GM12878 (cell line): ENCODE data around the gene LRRC4B. TPM values are rescaled to one million over a fixed set of nuclear protein-coding genes. Genes with fewer than 3 reads are reported as not detected.

ENCODE experiments used
- ATAC-seq: fragments of 200-7000 bp; cut with Tn5 transposase; 3 replicates; pipeline ENCODE4 v1.9.1; 2020; ENCODE audit warnings: mild to moderate bottlenecking, moderate library complexity
- BruUV-seq: library from RNA; stranded (reverse); fragments of 400-500 nt; replicated peaks from 2 replicates; lab custom pipeline; 2021; lab: Mats Ljungman, UMichigan
- CTCF ChIA-PET: fragments of 300-600 bp; sonication (Branson Sonifier 250); formaldehyde crosslinking; extraction: SDS; loops from one replicate; lab custom pipeline; 2021; ENCODE audit warnings: inconsistent platforms; lab: Yijun Ruan, JAX
- POLR2A ChIA-PET: fragments of 350-600 bp; formaldehyde crosslinking; extraction: SDS; loops from one replicate; lab custom pipeline; 2021; ENCODE audit warnings: inconsistent platforms; lab: Charles Lee
- RAD21 ChIA-PET: fragments of 300-600 bp; sonication (Branson Sonifier 250); formaldehyde crosslinking; loops from one replicate; lab custom pipeline; 2023; ENCODE audit warnings: antibody characterized with exemption; ENCODE audit not compliant: unreplicated experiment; lab: Charles Lee
- SMC1A ChIA-PET: fragments of 300-600 bp; sonication (Branson Sonifier 250); formaldehyde crosslinking; loops from one replicate; lab custom pipeline; 2023; ENCODE audit not compliant: unreplicated experiment, uncharacterized antibody; lab: Charles Lee
- DNase-seq: peaks from one replicate; pipeline ENCODE4 v3.0.0-alpha.2; 2011; ENCODE audit warnings: low read depth, low spot score
- FAIRE-seq: peaks from 3 replicates; lab custom pipeline; 2011; peaks lifted over from hg19 to GRCh38; lab: Jason Lieb, UNC
- H2AFZ ChIP-seq: 2 replicates; pipeline ENCODE4 v1.6.0; 2011; ENCODE audit warnings: low read depth, low read length, control low read depth; ENCODE audit not compliant: control insufficient read depth
- H3K27ac ChIP-seq: 2 replicates; pipeline ENCODE4 v1.5.1; 2011; ENCODE audit warnings: control low read depth; ENCODE audit not compliant: control insufficient read depth, insufficient read depth
- H3K27me3 ChIP-seq, 2 experiments: replicated peaks in 1 of 2; 2 replicates each; pipeline versions ENCODE4 v1.6.0 to v1.6.1; 2011; ENCODE audit warnings: low read length in 1 of 2; ENCODE audit not compliant: control insufficient read depth in 2 of 2, insufficient read depth in 2 of 2
- H3K36me3 ChIP-seq, 2 experiments: 2 replicates each; pipeline ENCODE4 v1.5.1; 2011; ENCODE audit warnings: low read length in 1 of 2; ENCODE audit not compliant: control insufficient read depth in 2 of 2, insufficient read depth in 2 of 2
- H3K4me1 ChIP-seq: 2 replicates; pipeline ENCODE4 v1.6.1; 2011; ENCODE audit warnings: mild to moderate bottlenecking, low read length, moderate library complexity, mixed read lengths; ENCODE audit not compliant: control insufficient read depth, insufficient read depth
- H3K4me2 ChIP-seq: 2 replicates; pipeline ENCODE4 v1.6.0; 2011; ENCODE audit warnings: control low read depth; ENCODE audit not compliant: control insufficient read depth, insufficient read depth
- H3K4me3 ChIP-seq: fragments of 200-600 bp; sonication (generic); 2 replicates; pipeline ENCODE4 v1.5.1; 2016
- H3K79me2 ChIP-seq: 2 replicates; pipeline ENCODE4 v1.6.0; 2011; ENCODE audit warnings: low read length; ENCODE audit not compliant: control insufficient read depth, insufficient read depth
- H3K9ac ChIP-seq: 2 replicates; pipeline ENCODE4 v1.8.0; 2011; ENCODE audit warnings: low read length, control low read depth, mixed read lengths; ENCODE audit not compliant: control insufficient read depth, insufficient read depth
- H3K9me3 ChIP-seq: replicated peaks from 3 replicates; pipeline ENCODE4 v1.5.1; 2011; ENCODE audit warnings: mild to moderate bottlenecking, low read length; ENCODE audit not compliant: control insufficient read depth, insufficient read depth
- H4K20me1 ChIP-seq: 2 replicates; pipeline ENCODE4 v1.6.0; 2011; ENCODE audit not compliant: control insufficient read depth, insufficient read depth
- IKZF2 ChIP-seq, 2 experiments: fragments of 450-650 bp; IDR thresholded peaks; 2 replicates each; pipeline ENCODE4 v1.6.1; 2017; ENCODE audit warnings: mild to moderate bottlenecking in 2 of 2, moderate library complexity in 2 of 2
- MYC ChIP-seq: IDR thresholded peaks from 2 replicates; pipeline ENCODE4 v1.6.1; 2011; ENCODE audit warnings: mild to moderate bottlenecking, low read length, moderate library complexity, inconsistent platforms; ENCODE audit not compliant: insufficient read depth, insufficient replicate concordance, insufficient read length, severe bottlenecking
- NR2C1 ChIP-seq: fragments of 450-650 bp; IDR thresholded peaks from 2 replicates; pipeline ENCODE4 v1.6.1; 2017; ENCODE audit warnings: antibody characterized with exemption, mild to moderate bottlenecking, moderate library complexity
- RAD21 ChIP-seq: IDR thresholded peaks from 2 replicates; pipeline ENCODE4 v1.6.1; 2011; ENCODE audit warnings: mild to moderate bottlenecking, low read depth, low read length, moderate library complexity; ENCODE audit not compliant: insufficient read depth
- SPI1 ChIP-seq: IDR thresholded peaks from 2 replicates; pipeline ENCODE4 v1.6.1; 2011; ENCODE audit warnings: low read depth, mild to moderate bottlenecking, low read length, moderate library complexity, borderline replicate concordance; ENCODE audit not compliant: insufficient read depth
- SUPT20H ChIP-seq: IDR thresholded peaks from 2 replicates; pipeline ENCODE4 v1.6.1; 2011; ENCODE audit warnings: low read depth, mild to moderate bottlenecking, low read length, moderate library complexity, borderline replicate concordance; ENCODE audit not compliant: control insufficient read depth
- whole genome bisulfite sequencing: methylation state at CpG from one replicate; pipeline ENCODE4 v1.1.6; 2016; ENCODE audit warnings: low lambda C conversion rate; ENCODE audit not compliant: insufficient replicate concordance, insufficient coverage; ENCODE audit errors: missing lambda C conversion rate; 5-methylcytosine and 5-hydroxymethylcytosine counted together
- in situ Hi-C: fragments of 300-500 bp; cut with MboI; formaldehyde crosslinking; loops from 9 replicates; pipeline ENCODE4 v1.14.3; 2018; ENCODE audit warnings: mixed read lengths
- intact Hi-C: fragments of 100-400 bp; cut with micrococcal nuclease; formaldehyde crosslinking; loops from one replicate; pipeline ENCODE4 v1.14.2; 2022; ENCODE audit not compliant: unreplicated experiment
- polyA plus RNA-seq, 11 experiments: library from polyadenylated mRNA; depleted of rRNA in 4 of 11; unstranded in 6 of 11; stranded (reverse) in 5 of 11; fragments of >200 nt; fragmentation: Nextera tagmentation in 4 of 11; fragmentation: Illumina TruSeq in 1 of 11; extraction: Ambion mirVana in 4 of 11; extraction: Trizol in 1 of 11; gene quantifications; 1 replicate in 1 of 11; 2 replicates in 10 of 11; pipeline versions ENCODE4 v1.2.1 to v1.2.3, GENCODE V29; 2011 to 2016; ENCODE audit warnings: inconsistent platforms in 2 of 11, missing spikeins in 2 of 11, low read depth in 1 of 11
- total RNA-seq, 4 experiments: library from RNA; depleted of rRNA in 3 of 4; stranded (reverse); fragments of >200 nt in 3 of 4; fragmentation: Illumina TruSeq in 1 of 4; extraction: Trizol in 1 of 4; gene quantifications; 2 replicates each; pipeline versions ENCODE4 v1.2.1 to v1.2.3, GENCODE V29; 2013 to 2021
- TF ChIP-seq, protein P1 (sequence below): fragments of 450-650 bp; IDR thresholded peaks from 2 replicates; pipeline ENCODE4 v1.6.1; 2016; ENCODE audit warnings: mild to moderate bottlenecking
- TF ChIP-seq, protein P2 (sequence below): fragments of 450-650 bp; conservative IDR thresholded peaks from 2 replicates; pipeline ENCODE4 v1.6.1; 2017; ENCODE audit warnings: mild to moderate bottlenecking, moderate library complexity
- TF ChIP-seq, protein P3 (sequence below): IDR thresholded peaks from 2 replicates; pipeline ENCODE4 v1.6.1; 2012; ENCODE audit warnings: low read depth, low read length, improper control_type of control experiment

The LRRC4B gene
- total and polyA plus RNA-seq, 10 of the 15 experiments (the other 5 are each of a cell fraction or from before 2014, with no cell fraction given) = 0.14 TPM; not detected in 9

GRCh38 chr19:50549059-50549926 is 18.9 kb downstream of the LRRC4B start:
- H4K20me1 ChIP-seq = no peaks in the 10 kb centered on the region
- no peak overlapping the region for H3K4me2 ChIP-seq
- CTCF ChIA-PET = interaction anchor here (1.2 kb wide), 1 partner anchor 12 kb away, joined by 3 read pairs; no protein-coding TSS in a partner anchor
- no peaks in the 10 kb centered on the region for H3K9me3 ChIP-seq
- no peaks in the 10 kb centered on the region for H3K79me2 ChIP-seq
- H3K27me3 ChIP-seq = peaks cover 0 to under 1% of the 10 kb centered on the region in 2 experiments; a peak in 3 of 4 replicates
- no peak for TF ChIP-seq SUPT20H
- TF ChIP-seq, all 136 proteins: peak for 0
- intact Hi-C loops = no loop called here
- ChIA-PET RAD21 (no interaction called here), SMC1A (no interaction called here), POLR2A (no interaction called here)
- no peaks in the 10 kb centered on the region for H3K4me1 ChIP-seq
- no peak overlapping the region for H3K27ac ChIP-seq
- no peak for FAIRE-seq
- in situ Hi-C loops = no loop called here
- H3K4me3 ChIP-seq = no peak overlapping the region
- no TSS peak for BruUV-seq
- H3K36me3 ChIP-seq = no peaks in the 10 kb centered on the region
- 25% methylated on average over 15 of the region's 22 CpGs for WGBS
- no peak overlapping the region for H2AFZ ChIP-seq
- ATAC-seq = no peak
- H3K9ac ChIP-seq = no peak overlapping the region
- no peak for DNase-seq

DNA sequence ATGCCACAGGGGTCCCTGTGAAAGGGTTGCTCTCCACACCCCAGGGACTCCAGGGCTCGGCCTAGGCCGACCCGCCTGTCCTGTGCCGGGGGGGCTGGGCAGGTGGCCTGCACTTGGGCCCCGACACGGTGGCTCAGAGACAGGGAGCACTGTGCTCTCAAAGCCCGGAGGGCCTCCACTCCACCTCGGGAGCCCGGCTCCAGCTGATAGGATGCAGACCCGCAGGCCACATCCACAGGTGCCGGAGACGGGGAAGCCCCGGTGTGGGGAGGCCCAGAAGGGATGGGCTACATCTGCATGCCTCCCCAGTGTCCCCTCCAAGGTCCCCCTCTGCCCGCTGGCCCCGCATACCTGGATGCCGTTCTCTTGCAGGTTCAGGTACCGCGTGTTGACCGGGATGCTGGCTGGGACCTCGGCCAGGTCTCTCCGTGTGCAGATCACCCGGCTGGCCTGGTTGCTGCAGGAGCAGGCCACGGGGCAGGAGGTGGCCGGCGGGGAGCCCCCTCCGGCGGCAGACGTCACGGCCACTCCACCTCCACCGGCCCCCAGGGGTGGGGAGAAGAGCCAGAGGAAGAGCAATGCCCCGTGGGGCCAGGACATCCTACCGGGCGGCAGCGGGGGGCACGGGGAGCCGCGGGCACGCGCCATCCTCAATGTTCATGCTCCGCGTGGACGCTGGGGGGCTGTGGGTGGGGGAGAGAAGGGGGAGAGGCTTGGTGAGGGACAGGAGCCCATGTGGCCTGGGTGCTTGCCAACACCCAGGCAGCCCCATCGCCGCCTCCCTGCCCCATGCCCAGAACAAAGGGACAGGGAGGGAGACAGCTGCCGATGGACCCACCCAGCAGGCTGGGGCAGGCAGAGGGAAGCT is 19.8 kb downstream of the LRRC4B start:
- Histone ChIP-seq H3K36me3 (no peaks in the 10 kb centered on the region), H3K27ac (no peak overlapping the region), H3K27me3 (no peaks in the 10 kb centered on the region; a peak in 3 of 4 replicates), H3K4me2 (no peak overlapping the region), H3K9me3 (no peaks in the 10 kb centered on the region), H3K9ac (no peak overlapping the region), H3K4me3 (no peak overlapping the region), H2AFZ (no peak overlapping the region), H3K4me1 (no peaks in the 10 kb centered on the region), H4K20me1 (no peaks in the 10 kb centered on the region), H3K79me2 (no peaks in the 10 kb centered on the region)
- no TSS peak for BruUV-seq
- intact Hi-C loops (no loop called here), in situ Hi-C loops (no loop called here)
- ChIA-PET RAD21 (no interaction called here), POLR2A (no interaction called here), CTCF (interaction anchor here (1.4 kb wide), 1 partner anchor 12 kb away, joined by 4 read pairs; no protein-coding TSS in a partner anchor), SMC1A (no interaction called here)
- ATAC-seq = no peak
- no peak for FAIRE-seq
- no peak for DNase-seq
- WGBS = 50% methylated on average over 42 of the region's 45 CpGs
- TF ChIP-seq NR2C1 (no peak), IKZF2 (IDR thresholded peaks at IDR 0.05) (no peak), MYC (no peak), SPI1 (no peak), RAD21 (no peak)
- TF ChIP-seq, protein P1, sequence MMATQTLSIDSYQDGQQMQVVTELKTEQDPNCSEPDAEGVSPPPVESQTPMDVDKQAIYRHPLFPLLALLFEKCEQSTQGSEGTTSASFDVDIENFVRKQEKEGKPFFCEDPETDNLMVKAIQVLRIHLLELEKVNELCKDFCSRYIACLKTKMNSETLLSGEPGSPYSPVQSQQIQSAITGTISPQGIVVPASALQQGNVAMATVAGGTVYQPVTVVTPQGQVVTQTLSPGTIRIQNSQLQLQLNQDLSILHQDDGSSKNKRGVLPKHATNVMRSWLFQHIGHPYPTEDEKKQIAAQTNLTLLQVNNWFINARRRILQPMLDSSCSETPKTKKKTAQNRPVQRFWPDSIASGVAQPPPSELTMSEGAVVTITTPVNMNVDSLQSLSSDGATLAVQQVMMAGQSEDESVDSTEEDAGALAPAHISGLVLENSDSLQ = no peak
- TF ChIP-seq, protein P2, sequence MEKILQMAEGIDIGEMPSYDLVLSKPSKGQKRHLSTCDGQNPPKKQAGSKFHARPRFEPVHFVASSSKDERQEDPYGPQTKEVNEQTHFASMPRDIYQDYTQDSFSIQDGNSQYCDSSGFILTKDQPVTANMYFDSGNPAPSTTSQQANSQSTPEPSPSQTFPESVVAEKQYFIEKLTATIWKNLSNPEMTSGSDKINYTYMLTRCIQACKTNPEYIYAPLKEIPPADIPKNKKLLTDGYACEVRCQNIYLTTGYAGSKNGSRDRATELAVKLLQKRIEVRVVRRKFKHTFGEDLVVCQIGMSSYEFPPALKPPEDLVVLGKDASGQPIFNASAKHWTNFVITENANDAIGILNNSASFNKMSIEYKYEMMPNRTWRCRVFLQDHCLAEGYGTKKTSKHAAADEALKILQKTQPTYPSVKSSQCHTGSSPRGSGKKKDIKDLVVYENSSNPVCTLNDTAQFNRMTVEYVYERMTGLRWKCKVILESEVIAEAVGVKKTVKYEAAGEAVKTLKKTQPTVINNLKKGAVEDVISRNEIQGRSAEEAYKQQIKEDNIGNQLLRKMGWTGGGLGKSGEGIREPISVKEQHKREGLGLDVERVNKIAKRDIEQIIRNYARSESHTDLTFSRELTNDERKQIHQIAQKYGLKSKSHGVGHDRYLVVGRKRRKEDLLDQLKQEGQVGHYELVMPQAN = no peak
- TF ChIP-seq, protein P3, sequence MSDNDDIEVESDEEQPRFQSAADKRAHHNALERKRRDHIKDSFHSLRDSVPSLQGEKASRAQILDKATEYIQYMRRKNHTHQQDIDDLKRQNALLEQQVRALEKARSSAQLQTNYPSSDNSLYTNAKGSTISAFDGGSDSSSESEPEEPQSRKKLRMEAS = no peak
